Measurements from ENCODE around the gene RNF182.

RNF182 gene

DNA sequence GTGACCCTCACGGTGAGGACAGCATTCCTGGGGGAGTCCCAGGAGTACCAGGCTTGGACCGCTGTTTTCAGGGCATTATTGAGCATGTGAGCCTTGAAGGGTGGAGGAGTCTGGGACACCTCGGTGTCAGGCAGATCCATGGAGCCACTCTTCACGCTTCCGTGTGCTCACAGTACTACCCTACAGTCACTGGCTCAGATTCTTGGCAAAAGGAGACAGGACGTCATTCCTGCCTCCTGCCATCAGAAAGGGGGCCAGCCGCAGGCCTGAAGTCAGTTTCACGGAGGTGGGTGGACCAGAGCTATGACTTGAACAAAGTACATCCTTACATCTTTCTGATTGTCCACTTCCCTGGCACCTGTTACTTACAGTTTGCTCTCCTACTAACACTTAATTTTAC lies 103.9 kb downstream of the RNF182 start:
- TF ChIP-seq, protein P1, sequence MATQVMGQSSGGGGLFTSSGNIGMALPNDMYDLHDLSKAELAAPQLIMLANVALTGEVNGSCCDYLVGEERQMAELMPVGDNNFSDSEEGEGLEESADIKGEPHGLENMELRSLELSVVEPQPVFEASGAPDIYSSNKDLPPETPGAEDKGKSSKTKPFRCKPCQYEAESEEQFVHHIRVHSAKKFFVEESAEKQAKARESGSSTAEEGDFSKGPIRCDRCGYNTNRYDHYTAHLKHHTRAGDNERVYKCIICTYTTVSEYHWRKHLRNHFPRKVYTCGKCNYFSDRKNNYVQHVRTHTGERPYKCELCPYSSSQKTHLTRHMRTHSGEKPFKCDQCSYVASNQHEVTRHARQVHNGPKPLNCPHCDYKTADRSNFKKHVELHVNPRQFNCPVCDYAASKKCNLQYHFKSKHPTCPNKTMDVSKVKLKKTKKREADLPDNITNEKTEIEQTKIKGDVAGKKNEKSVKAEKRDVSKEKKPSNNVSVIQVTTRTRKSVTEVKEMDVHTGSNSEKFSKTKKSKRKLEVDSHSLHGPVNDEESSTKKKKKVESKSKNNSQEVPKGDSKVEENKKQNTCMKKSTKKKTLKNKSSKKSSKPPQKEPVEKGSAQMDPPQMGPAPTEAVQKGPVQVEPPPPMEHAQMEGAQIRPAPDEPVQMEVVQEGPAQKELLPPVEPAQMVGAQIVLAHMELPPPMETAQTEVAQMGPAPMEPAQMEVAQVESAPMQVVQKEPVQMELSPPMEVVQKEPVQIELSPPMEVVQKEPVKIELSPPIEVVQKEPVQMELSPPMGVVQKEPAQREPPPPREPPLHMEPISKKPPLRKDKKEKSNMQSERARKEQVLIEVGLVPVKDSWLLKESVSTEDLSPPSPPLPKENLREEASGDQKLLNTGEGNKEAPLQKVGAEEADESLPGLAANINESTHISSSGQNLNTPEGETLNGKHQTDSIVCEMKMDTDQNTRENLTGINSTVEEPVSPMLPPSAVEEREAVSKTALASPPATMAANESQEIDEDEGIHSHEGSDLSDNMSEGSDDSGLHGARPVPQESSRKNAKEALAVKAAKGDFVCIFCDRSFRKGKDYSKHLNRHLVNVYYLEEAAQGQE (IDR thresholded peaks at IDR 0.05; ENCODE audit: low read depth), result no peak
- TF ChIP-seq CREB1 (IDR thresholded peaks at IDR 0.05; ENCODE audit: low read depth), result no peak
- no peak for TF ChIP-seq FOXM1 (IDR thresholded peaks at IDR 0.05; ENCODE audit: borderline replicate concordance, low read depth)
- no peak for TF ChIP-seq RAD21 (IDR thresholded peaks at IDR 0.05; ENCODE audit: low read depth)
- TF ChIP-seq, protein P2, sequence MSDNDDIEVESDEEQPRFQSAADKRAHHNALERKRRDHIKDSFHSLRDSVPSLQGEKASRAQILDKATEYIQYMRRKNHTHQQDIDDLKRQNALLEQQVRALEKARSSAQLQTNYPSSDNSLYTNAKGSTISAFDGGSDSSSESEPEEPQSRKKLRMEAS (IDR thresholded peaks at IDR 0.05), result no peak
- no peak for TF ChIP-seq EGR1 (IDR thresholded peaks at IDR 0.05)
- no peak for TF ChIP-seq YY1 (IDR thresholded peaks at IDR 0.05; ENCODE audit: low read depth)
- TF ChIP-seq ZBTB7A (IDR thresholded peaks at IDR 0.05; ENCODE audit: low read depth), result no peak
- TF ChIP-seq NFIC (IDR thresholded peaks at IDR 0.05), result no peak
- no peak for TF ChIP-seq TAF1 (IDR thresholded peaks at IDR 0.05; ENCODE audit: low read depth)
- TF ChIP-seq TCF12 (IDR thresholded peaks at IDR 0.05; ENCODE audit: low read depth), result no peak
- TF ChIP-seq, protein P3, sequence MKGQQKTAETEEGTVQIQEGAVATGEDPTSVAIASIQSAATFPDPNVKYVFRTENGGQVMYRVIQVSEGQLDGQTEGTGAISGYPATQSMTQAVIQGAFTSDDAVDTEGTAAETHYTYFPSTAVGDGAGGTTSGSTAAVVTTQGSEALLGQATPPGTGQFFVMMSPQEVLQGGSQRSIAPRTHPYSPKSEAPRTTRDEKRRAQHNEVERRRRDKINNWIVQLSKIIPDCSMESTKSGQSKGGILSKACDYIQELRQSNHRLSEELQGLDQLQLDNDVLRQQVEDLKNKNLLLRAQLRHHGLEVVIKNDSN (IDR thresholded peaks at IDR 0.05), result no peak
- no peak for TF ChIP-seq EP300 (IDR thresholded peaks at IDR 0.05; ENCODE audit: borderline replicate concordance)
- no peak for TF ChIP-seq TEAD4 (IDR thresholded peaks at IDR 0.05)
- no peak for TF ChIP-seq CEBPB (IDR thresholded peaks at IDR 0.05)

DNA sequence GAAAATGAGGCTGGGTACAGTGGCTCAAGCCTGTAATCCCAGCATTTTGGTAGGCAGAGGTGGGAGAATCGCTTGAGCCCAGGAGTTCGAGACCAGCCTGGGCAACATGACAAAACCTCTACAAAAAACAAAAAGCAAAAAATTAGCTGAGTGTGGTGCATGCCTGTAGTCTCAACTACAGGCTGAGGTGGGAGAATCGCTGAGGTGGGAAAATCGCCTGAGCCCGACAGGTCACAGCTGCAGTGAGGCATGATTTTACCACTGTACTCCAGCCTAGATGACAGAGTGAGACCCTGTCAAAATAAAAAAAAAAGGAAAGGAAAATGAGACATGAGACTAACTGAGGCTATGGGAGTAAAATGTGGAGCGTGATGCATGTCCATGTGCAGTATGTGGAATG lies 104.9 kb downstream of the RNF182 start:
- TF ChIP-seq, protein P1 (IDR thresholded peaks at IDR 0.05; ENCODE audit: low read depth), result no peak
